Stimulated activated memory B cell treated with anti-CD40 and anti-IgM and Interleukin-4, amounts not matched to agents 10 μg/mL and 1 μg/mL and 100 μg/mL, for 72 hours (primary cell): ENCODE results near the gene CSNK1G3.
A peak's percentile ranks its signal among the peaks of the same experiment; 100 is the strongest.
"Not testable (repeated sequence)": the region's sequence is repeated elsewhere in the genome, so short reads cannot be mapped to it uniquely, and the experiment has no call there.

ENCODE experiments used
- ATAC-seq: fragments of 150-1000 bp; cut with Tn5 transposase; 2 replicates; pipeline ENCODE4 v1.10.0; 2021
- H3K27ac Mint-ChIP-seq: one replicate; pipeline ENCODE4 v1.8.0; 2022; ENCODE audit warnings: mild to moderate bottlenecking, mixed read lengths
- H3K27me3 Mint-ChIP-seq: one replicate; pipeline ENCODE4 v1.8.0; 2022; ENCODE audit warnings: mixed read lengths
- H3K36me3 Mint-ChIP-seq: one replicate; pipeline ENCODE4 v1.8.0; 2022; ENCODE audit warnings: mixed read lengths
- H3K4me1 Mint-ChIP-seq: one replicate; pipeline ENCODE4 v1.8.0; 2022; ENCODE audit warnings: mixed read lengths
- H3K4me3 Mint-ChIP-seq: one replicate; pipeline ENCODE4 v1.8.0; 2022; ENCODE audit warnings: mild to moderate bottlenecking, moderate library complexity, mixed read lengths
- H3K9me3 Mint-ChIP-seq: one replicate; pipeline ENCODE4 v1.8.0; 2022; ENCODE audit warnings: mixed read lengths

The CSNK1G3 gene

DNA sequence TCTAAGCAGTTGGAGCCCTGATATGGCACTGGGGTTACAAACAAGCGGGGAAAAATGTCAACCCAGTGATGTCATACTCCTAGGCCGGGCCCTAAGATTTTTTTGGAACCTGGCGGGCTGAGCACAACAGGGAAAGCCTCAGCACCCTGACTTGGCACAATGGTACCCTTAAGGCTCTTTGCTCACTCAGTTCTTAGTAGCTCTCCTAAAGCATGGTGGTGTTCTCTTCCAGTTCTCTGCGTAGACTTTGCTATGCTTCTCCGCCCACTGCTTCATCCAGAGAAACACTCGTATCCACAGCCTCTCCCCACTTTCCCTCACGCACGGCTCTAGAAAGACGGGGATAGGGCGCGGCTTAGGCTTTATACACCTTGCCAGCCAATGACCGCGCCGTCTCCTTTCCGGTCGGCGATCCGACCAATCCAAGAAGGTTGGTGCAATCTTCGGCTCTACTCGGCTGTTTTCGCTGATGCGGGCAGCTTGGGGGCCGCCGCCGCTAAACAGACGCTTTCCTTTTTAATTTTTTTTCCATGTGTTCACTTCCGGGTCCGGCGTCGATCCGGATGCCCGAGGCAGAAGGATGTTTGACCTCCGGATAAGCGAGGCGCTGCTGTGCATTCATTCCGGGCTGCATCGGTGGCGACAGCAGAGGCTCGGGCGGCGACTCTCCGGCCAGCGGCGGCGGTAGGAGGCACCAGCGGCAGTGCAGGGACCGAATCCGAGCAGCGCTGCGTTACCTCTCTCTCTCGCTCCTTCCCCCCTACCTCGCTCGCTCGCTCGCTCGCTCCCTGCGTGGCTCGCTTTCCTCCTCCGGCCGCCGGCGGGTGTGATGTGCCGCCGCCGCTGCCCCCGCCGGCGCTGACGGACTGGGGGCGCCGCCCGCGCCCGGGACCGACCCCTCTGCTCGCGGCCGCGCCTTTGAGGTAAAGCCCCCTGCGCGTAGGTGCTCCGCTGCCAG lies at the start of gene CSNK1G3:
CSNK1G3 (plus strand) TSS at position 530 of the 958 bp plus-strand sequence. CDS start 33,487 bp downstream, outside the sequence.
- Mint-ChIP-seq H3K4me1 (peaks cover 47% of the 10 kb centered on the region), H3K27ac (peak within 1 kb of the TSS; percentile 98), H3K4me3 (peak within 1 kb of the TSS; percentile 96), H3K9me3 (no peaks in the 10 kb centered on the region), H3K36me3 (no peaks in the 10 kb centered on the region), H3K27me3 (no peaks in the 10 kb centered on the region)
- peak; percentile 97 for ATAC-seq

DNA sequence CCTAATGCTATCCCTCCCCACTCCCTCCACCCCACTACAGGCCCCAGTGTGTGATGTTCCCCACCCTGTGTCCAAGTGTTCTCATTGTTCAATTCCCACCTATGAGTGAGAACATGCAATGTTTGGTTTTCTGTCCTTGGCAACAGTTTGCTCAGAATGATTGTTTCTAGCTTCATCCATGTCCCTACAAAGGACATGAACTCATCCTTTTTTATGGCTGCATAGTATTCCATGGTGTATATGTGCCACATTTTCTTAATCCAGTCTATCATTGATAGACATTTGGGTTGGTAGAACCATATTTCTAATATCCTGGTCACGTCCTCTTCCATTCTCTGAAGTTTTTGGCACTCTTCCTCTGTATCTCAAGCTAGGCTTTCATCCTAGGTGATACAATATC lies 45.1 kb upstream of the CSNK1G3 start:
- peaks cover 13% of the 10 kb centered on the region for H3K36me3 Mint-ChIP-seq
- H3K27me3 Mint-ChIP-seq = peaks cover 36% of the 10 kb centered on the region
- not testable (repeated sequence) for ATAC-seq, H3K4me3 Mint-ChIP-seq, H3K4me1 Mint-ChIP-seq, H3K27ac Mint-ChIP-seq
- H3K9me3 Mint-ChIP-seq = peaks cover 18% of the 10 kb centered on the region

- H3K36me3 Mint-ChIP-seq = peaks cover 13% of the 10 kb centered on the region
- no peak for ATAC-seq
- H3K4me1 Mint-ChIP-seq = no peaks in the 10 kb centered on the region
- H3K4me3 Mint-ChIP-seq = no peak overlapping the region
- no peak overlapping the region for H3K27ac Mint-ChIP-seq
- peaks cover 36% of the 10 kb centered on the region for H3K27me3 Mint-ChIP-seq
- peaks cover 18% of the 10 kb centered on the region for H3K9me3 Mint-ChIP-seq
Observed at GRCh38 chr5:123471385-123471784, 40.6 kb upstream of the CSNK1G3 start.

DNA sequence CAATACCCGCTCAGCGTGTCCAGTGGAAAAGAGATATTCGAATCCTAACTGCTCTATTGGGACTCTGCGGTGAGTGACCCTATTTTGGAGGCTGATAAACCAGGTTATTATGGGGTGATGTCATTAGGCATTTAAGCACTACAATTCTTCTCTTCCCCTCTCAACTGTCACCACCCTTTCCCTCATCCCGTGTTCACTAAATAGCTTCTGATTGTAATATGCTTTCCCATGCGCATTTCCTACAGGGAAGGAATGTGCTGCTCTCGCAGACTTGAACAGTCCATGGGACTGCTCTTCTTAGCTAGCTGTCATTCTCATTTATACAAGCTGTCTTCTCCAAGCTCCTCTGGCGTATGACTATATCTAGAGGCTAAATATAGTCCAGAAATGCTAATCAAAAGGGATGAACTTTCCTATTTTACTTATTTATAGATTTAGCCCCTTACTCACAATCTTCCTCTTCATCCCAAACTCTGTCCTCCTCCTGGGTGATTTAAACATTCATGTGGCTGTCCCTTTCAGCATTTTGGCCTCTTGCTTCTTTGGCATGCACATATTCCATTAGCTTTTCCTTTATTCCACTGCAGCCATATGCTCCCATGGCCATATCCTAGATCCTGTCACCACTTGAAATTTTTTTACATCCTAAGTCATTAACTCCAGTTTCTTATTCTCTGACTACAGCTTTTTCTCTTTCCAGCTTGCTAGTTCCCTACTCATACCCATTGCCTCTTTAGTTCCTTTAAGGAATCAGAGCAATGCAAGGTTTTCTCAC lies 39.6 kb upstream of the CSNK1G3 start:
- Mint-ChIP-seq H3K4me1 (no peaks in the 10 kb centered on the region), H3K4me3 (no peak overlapping the region), H3K27me3 (peaks cover 31% of the 10 kb centered on the region), H3K9me3 (peaks cover 14% of the 10 kb centered on the region), H3K27ac (no peak overlapping the region), H3K36me3 (peaks cover 9% of the 10 kb centered on the region)
- no peak for ATAC-seq

DNA sequence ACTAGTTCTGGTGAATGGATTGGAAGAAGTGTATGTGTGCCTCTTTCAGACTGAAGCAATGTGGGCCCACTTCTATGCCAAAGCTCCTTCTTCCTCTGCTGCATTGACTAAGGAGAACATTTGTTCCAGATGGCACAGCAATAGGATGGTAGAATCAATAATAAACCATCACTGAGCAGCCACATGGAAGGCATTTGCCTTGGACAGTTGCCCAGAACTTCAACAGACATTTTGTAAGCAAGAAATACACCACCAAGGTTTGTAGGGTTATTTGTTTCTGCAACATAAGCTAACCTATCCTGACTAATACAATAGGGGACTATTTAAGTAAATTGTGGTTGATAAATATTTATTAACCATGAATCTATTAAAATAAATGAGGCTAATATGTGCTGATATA lies 37.7 kb upstream of the CSNK1G3 start:
- no peaks in the 10 kb centered on the region for H3K4me1 Mint-ChIP-seq
- no peak for ATAC-seq
- H3K4me3 Mint-ChIP-seq = no peak overlapping the region
- no peak overlapping the region for H3K27ac Mint-ChIP-seq
- H3K9me3 Mint-ChIP-seq = peaks cover 7% of the 10 kb centered on the region
- H3K27me3 Mint-ChIP-seq = peaks cover 12% of the 10 kb centered on the region
- peaks cover 7% of the 10 kb centered on the region for H3K36me3 Mint-ChIP-seq

DNA sequence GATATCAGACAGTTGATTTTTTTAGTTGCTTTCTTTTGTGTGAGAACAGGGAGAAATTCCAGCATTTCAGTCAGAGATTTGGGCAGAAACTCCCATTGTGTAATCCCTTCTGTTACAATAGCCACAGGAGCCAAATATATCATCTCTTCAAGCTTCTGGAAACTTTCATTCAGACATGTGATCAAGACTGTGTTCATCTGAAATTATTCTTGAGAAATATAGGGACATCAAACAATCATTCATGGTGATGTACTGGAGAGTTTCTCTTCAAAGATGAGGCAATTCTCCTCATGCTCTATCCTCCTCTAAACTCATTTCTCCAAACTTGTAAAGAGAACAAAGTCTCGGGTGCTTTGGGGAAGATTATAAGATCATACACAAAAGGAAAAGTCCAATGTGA lies 35.2 kb upstream of the CSNK1G3 start:
- H3K4me1 Mint-ChIP-seq = no peaks in the 10 kb centered on the region
- no peaks in the 10 kb centered on the region for H3K36me3 Mint-ChIP-seq
- ATAC-seq = no peak

GRCh38 chr5:123478546-123478945 lies 33.4 kb upstream of the CSNK1G3 start:
- Mint-ChIP-seq H3K27ac (no peak overlapping the region), H3K4me1 (no peaks in the 10 kb centered on the region), H3K9me3 (no peaks in the 10 kb centered on the region), H3K27me3 (no peaks in the 10 kb centered on the region), H3K4me3 (no peak overlapping the region), H3K36me3 (no peaks in the 10 kb centered on the region)
- no peak for ATAC-seq

More for the DNA sequence above, 35.2 kb upstream of the CSNK1G3 start:
- H3K27ac Mint-ChIP-seq = no peak overlapping the region
- H3K9me3 Mint-ChIP-seq = no peaks in the 10 kb centered on the region
- no peak overlapping the region for H3K4me3 Mint-ChIP-seq
- no peaks in the 10 kb centered on the region for H3K27me3 Mint-ChIP-seq

GRCh38 chr5:123482258-123482657 lies 29.7 kb upstream of the CSNK1G3 start:
- no peaks in the 10 kb centered on the region for H3K4me1 Mint-ChIP-seq
- ATAC-seq = no peak
- H3K4me3 Mint-ChIP-seq = no peak overlapping the region
- no peaks in the 10 kb centered on the region for H3K27me3 Mint-ChIP-seq
- no peak overlapping the region for H3K27ac Mint-ChIP-seq
- H3K9me3 Mint-ChIP-seq = no peaks in the 10 kb centered on the region
- H3K36me3 Mint-ChIP-seq = no peaks in the 10 kb centered on the region

DNA sequence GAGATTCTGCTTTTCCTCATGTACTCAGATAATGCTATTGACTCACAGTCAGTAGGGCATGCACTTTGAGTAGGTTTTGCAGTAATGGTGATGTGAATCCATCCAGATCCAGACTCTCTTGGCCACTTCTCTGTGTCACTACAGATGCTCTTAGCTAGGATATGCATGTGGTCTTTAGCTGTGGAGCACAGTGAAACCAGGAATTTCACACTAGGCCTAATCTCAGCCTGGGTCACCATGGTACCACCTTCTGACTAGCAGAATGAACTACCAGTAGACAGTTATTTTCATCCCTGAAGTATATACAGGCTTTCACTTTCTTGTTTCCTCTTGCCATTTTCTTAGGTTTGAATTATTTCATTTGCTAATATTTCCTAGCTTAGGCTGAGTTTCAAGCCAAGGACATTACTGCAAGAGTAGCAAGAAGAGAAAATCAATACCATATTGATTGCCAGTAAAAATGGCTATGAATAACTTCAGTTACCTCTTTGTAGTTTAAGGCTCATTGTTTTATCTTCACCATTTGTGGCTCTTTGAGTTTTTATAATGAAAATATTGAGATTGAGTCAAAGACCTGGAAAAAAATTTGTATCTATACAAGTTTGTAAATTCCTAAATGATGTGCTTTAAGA lies 28.4 kb upstream of the CSNK1G3 start:
- no peak for ATAC-seq
- Mint-ChIP-seq H3K4me1 (no peaks in the 10 kb centered on the region), H3K27ac (no peak overlapping the region), H3K36me3 (no peaks in the 10 kb centered on the region), H3K27me3 (no peaks in the 10 kb centered on the region), H3K4me3 (no peak overlapping the region), H3K9me3 (no peaks in the 10 kb centered on the region)

DNA sequence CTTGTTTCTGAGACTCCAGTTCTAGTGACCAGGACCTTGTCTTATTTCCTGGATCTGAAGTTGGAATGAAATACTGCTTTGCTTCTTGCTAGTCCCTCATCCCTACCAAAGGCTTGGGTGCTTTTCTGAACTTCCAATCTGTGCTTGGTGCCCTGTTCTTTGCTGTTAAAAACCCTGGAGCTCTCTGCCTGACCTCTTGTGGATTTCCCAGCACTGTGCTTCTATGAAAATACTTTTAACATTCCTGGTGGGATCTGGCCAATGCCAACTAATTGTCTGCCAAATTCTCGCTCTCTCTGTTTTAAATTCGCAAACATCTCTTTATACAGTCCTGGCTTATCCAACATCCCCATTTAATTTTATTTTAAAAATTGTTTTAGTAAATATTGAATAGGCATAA lies 26.7 kb upstream of the CSNK1G3 start:
- H3K27me3 Mint-ChIP-seq = no peaks in the 10 kb centered on the region
- H3K4me3 Mint-ChIP-seq = no peak overlapping the region
- H3K4me1 Mint-ChIP-seq = no peaks in the 10 kb centered on the region
- H3K9me3 Mint-ChIP-seq = no peaks in the 10 kb centered on the region
- no peak overlapping the region for H3K27ac Mint-ChIP-seq
- no peak for ATAC-seq
- H3K36me3 Mint-ChIP-seq = no peaks in the 10 kb centered on the region

- H3K36me3 Mint-ChIP-seq = no peaks in the 10 kb centered on the region
- no peak for ATAC-seq
- no peaks in the 10 kb centered on the region for H3K9me3 Mint-ChIP-seq
- no peak overlapping the region for H3K27ac Mint-ChIP-seq
- H3K4me3 Mint-ChIP-seq = no peak overlapping the region
- H3K27me3 Mint-ChIP-seq = no peaks in the 10 kb centered on the region
- no peaks in the 10 kb centered on the region for H3K4me1 Mint-ChIP-seq
Observed at GRCh38 chr5:123486951-123487655, 24.9 kb upstream of the CSNK1G3 start.

GRCh38 chr5:123490974-123491373 lies 21.0 kb upstream of the CSNK1G3 start:
- H3K27me3 Mint-ChIP-seq = no peaks in the 10 kb centered on the region
- no peaks in the 10 kb centered on the region for H3K4me1 Mint-ChIP-seq
- no peak for ATAC-seq

GRCh38 chr5:123495211-123495610 lies 16.8 kb upstream of the CSNK1G3 start:
- not testable (repeated sequence) for H3K36me3 Mint-ChIP-seq, H3K27me3 Mint-ChIP-seq, H3K27ac Mint-ChIP-seq, ATAC-seq, H3K4me3 Mint-ChIP-seq, H3K4me1 Mint-ChIP-seq, H3K9me3 Mint-ChIP-seq

More at GRCh38 chr5:123490974-123491373, 21.0 kb upstream of the CSNK1G3 start:
- no peak overlapping the region for H3K27ac Mint-ChIP-seq
- no peak overlapping the region for H3K4me3 Mint-ChIP-seq
- H3K9me3 Mint-ChIP-seq = no peaks in the 10 kb centered on the region
- H3K36me3 Mint-ChIP-seq = no peaks in the 10 kb centered on the region

- no peaks in the 10 kb centered on the region for H3K27me3 Mint-ChIP-seq
- ATAC-seq = no peak
- no peak overlapping the region for H3K4me3 Mint-ChIP-seq
- no peaks in the 10 kb centered on the region for H3K4me1 Mint-ChIP-seq
- no peak overlapping the region for H3K27ac Mint-ChIP-seq
- H3K36me3 Mint-ChIP-seq = no peaks in the 10 kb centered on the region
- H3K9me3 Mint-ChIP-seq = no peaks in the 10 kb centered on the region
Observed at GRCh38 chr5:123496892-123497291, 15.1 kb upstream of the CSNK1G3 start.

DNA sequence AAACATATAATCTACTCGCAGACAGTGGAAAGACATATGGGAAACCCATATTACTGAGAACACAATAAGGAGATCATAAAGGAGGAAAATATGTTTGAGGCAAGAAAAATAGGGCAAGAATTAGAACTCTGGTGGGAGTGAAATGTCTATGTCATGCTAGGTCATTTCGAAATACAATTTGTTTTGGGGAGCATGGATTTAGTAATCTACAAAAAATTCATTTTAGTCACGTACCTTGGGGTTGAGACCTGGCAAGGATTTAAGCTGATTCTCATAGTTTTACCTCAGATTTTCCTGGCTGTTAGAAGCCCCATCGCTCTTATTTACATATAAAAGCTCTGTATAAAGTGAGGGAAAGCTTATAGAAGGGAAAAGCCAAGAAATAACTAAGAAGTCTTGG lies 11.5 kb upstream of the CSNK1G3 start:
- Mint-ChIP-seq H3K27me3 (no peaks in the 10 kb centered on the region), H3K4me1 (no peaks in the 10 kb centered on the region), H3K36me3 (no peaks in the 10 kb centered on the region), H3K27ac (no peak overlapping the region), H3K4me3 (no peak overlapping the region), H3K9me3 (no peaks in the 10 kb centered on the region)
- ATAC-seq = no peak
